GM21367 (cell line): ENCODE results near the gene DNAH17.

ENCODE experiments used
- ATAC-seq: cut with Tn5 transposase; IDR thresholded peaks from one replicate; pipeline ENCODE4 v1.9.1; 2021; ENCODE audit not compliant: unreplicated experiment

Gene DNAH17

DNA sequence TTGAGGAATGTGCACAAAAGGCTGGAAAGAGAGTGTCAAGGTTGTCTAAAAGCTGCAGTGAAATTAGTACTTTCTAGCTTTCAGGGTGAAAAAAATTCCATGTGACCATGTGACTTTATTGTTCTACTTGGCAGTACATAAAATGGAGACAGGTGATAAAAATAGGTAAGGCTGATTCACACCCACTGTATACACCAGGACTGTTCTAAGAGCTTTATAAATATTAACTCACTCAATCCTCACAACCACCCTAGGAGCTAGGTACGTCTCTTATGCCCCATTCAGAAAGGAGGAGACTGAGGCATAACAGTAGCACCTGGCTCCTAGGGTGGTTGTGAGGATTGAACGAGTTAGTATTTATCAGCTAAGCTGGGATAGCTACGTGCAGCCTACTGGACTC lies 28.2 kb upstream of the DNAH17 start:
- ATAC-seq: no peak

DNA sequence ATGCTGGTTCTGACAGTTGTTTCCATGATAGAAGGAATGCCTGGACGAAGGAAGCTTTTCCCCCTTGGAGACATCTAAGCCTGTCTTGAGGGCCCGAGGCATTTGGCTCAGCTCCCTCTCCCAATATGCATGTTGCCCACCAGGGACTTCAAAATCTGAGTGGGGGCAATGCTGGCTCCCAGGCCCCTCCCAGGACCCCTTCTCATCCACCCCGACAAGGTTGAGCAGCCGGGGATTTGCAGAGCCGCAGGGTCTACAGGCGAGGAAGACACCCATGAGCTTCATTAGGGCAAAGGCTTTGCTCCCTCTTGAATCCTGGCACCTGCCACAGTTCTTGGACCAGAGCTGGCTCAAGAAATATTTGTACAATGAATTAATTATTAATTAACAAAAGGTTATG lies 25.1 kb upstream of the DNAH17 start:
- no peak for ATAC-seq

DNA sequence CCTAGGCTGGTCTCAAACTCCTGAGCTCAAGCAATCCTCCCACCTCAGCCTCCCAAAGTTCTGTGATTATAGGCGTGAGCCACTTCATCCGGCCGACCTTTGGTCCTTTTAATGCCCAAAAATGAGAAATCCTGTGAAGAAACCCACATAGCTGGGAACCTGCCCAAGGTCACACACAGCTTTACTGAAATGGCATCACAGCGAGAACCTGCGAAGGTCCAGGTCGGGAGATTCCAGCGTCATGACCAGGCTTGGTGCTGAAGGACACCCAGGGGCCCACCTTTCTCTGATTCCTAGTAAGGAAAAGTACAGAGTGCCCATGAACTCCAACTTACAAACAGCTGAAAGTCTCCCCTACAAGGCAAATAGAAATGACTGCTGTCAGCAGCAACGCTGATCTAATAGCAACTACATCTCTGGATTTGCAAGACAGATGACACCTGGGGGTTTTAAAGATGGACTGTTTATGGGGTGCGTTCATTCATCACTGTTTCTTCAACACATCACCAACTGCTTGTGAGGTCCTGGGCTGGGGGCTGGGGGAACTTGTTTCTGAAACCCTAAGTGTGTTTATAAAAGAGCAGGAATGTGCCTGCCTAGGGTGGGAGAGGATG lies 24.5 kb upstream of the DNAH17 start:
- no peak for ATAC-seq

DNA sequence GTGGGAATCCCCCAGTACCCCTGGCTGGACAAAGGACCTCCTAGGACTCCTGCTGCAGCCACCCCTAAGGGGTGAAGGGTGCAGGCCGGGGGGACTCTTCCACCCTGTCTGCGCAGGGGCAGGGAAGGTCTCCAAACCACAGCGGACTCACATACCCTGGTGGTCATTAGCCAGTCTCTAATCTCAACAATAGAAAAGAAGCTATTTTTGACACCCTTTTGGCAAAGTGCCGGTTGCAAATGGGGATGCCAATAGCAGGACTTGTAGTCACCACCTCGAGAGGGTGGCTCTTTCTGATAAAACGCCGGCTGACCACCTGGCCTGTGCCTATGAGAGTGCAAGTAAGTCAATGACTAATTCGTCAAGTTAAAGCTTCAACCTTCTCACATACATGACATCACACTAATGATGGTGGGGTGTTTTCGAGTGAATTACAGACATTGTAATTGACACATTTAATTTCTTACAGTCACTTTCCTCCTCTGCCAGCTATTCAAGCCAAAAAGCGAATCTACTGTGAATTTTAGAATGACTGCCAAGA lies 23.1 kb upstream of the DNAH17 start:
- ATAC-seq: no peak

DNA sequence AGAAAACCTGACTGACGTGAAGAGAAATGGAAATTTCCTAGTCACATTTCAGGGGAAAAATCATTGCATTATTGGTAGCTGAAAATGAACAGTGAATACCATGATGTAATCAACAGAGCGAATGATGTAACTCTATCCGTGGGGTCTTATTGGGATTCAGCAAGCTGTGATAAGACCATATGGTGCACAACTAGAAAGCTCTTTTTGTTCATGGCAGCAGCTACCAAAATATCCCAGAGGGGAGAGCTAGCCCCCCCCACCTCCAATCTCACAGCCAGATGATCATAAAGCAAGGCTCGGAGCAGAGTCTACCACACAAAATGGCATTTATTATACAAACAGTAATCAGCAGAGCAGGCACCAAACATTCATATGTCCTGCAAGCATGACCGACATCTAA lies 22.2 kb upstream of the DNAH17 start:
- no peak for ATAC-seq

DNA sequence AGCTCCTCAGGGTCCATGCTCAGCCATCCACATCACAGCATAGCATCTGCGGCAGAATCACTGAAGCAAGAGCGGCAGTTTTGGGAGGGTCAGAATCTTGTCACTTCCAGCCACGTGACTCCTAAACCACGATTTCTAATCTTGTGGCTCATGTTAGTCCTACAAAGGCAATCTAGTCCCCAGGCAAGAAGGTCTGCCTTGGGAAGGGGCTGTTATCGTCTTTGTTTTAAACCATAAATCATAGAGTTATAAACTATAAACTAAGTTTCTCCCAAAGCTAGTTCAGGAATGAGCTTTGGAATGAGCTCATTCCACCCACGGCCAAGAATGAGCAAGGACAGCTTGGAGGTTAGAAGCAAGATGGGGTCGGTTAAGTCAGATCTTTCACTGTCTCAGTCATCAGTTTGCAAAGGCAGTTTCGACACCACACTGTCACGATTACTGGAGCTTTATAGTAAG lies 20.8 kb upstream of the DNAH17 start:
- ATAC-seq: no peak

DNA sequence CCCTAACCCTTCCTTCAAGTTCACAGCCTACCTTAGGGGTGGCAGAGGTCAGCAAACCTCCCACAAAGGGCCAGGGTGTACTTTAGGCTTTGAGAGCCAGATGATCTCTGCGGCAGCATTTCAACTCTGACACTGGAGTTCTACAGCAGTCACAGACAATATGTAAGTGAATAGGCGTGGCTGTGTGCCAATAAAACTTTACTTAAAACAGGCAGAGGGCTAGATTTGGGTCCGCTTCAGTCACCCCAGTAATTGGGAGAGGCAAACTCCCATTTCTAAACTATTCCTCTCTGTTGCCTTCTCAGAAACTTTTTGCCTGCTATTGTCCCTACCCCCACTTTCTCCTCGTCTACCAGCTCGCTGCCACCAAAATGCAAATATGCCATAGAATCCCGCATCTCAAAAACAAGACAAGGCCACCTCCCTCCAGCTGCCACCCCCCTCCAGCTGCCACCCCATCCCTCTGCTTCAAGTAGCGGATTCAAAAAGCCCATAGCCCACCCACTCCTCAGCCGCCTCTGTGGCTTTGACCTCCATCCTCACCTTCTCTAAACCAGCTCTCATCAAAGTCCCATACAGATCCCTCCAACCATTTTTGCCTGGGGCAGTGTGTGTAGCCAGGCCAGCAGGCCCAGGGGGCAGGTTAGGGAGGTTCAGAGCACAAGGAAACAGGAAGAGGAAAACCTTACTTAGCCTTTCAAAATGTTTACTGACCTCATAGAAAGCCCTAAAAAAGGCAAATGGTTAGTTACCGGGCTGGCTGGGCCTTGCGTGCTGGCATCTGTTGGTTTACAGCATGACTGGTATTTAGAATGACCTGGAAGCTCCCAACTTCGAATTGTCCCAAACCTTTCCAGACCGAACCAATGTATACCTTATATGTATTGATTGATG lies 19.9 kb upstream of the DNAH17 start:
- no peak for ATAC-seq

DNA sequence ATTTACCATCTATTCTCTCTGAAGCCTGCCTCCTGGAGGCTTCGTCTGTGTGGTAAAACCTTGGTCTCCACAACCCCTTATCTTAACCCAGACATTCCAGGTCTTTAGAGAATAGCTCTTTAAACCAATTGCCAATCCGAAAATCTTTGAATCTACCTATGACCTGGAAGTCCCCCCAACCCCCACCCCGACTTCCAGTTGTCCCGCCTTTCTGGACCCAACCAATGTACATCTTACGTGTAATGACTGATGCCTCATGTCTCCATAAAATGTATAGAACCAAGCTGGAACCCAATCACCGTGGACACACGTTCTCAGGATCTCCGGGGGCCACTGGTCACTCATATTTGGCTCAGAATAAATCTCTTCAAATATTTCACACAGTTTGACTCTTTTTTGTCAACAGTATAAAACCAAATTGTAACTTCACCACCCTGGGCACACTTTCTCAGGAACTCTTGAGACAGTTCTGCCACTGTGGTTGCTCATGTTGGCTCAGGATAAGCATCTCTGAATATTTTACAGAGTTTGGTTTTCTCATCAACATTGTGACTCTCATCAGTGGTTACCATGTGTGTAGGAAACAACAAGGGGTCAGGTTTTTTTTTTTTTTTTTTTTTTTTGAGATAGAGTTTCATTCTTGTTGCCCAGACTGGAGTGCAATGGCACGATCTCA lies 18.1 kb upstream of the DNAH17 start:
- no peak for ATAC-seq

DNA sequence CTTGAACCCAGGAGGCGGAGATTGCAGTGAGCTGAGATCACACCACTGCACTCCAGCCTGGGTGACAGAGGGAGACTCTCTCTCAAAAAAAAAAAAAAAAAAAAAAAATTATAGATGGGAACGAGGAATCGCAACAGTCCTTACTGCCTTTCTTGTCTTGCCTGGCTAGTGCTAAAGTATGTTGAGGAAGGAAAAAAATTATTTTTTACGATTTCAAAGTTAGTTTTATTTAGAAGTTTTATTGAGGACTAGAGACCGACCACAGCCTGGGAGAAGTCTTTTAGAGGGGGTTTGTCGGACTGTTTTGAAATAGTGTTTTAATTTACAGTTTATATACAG lies 15.8 kb upstream of the DNAH17 start:
- ATAC-seq: no peak

DNA sequence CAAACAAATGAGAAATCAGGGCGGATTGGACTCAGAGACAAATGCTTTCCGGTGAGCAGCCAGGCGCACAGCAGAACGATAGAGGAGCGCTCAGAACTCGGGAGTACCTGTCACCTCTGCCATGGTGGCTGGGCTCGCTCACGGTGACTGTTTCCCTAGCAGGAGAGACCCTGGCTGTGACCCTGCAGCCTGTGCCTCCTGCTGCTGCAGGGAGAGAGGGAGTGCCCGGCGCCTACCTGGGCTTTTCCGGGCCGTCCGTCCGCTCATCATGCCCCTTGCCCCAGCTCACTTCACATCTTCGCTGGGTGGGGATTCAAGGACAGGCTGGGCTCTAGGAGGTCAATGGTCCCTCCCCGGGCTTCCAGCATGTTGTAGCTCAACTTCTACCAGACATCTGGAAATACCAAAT lies 14.1 kb upstream of the DNAH17 start:
- ATAC-seq: no peak

DNA sequence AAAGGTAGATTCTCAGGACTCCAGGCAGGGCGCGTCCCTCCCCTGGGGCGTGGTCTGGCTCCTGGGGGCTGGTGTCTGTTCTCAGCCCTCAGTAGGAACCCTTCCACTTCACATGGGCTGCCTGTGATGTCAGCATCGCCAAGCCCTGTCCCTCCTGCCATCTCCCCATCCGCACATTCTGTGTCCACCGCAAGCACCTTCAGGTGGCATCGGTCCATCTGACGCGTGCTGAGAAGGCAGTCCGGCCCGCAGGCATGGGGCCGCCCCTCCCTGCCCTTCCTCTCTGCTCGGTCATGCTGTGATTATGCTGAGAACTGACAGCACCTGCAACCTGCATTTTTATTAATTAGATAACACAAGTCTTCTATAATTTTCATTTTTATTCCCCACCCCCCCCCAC lies 12.7 kb upstream of the DNAH17 start:
- no peak for ATAC-seq

DNA sequence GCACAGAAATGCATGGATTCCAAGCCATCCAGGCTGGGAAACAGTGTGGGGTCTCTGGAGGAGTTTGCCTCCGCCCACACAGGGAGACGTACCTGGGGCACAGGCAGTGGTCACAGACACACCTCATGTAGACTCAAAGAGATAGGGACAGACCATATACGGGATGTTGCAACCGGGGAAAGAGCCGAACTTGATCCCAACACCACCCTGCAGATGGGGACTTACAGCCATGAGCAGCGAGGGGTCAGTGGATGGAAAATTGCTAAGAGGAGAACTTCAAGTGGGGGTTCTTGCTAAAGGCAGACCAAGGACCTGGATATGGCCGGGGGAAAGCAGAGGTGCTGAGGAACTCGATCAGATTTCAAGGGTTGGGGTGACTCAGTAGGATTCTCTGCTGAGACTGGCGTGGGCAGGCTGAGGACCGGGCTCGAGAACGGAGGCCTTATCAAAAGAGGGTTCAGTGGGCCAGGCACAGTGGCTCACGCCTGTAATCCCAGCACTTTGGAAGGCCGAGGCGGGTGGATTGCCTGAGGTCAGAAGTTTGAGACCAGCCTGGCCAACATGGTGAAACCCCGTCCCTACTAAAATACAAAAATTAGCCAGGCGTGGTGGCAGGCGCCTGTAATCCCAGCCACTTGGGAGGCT lies 12.0 kb upstream of the DNAH17 start:
- no peak for ATAC-seq

DNA sequence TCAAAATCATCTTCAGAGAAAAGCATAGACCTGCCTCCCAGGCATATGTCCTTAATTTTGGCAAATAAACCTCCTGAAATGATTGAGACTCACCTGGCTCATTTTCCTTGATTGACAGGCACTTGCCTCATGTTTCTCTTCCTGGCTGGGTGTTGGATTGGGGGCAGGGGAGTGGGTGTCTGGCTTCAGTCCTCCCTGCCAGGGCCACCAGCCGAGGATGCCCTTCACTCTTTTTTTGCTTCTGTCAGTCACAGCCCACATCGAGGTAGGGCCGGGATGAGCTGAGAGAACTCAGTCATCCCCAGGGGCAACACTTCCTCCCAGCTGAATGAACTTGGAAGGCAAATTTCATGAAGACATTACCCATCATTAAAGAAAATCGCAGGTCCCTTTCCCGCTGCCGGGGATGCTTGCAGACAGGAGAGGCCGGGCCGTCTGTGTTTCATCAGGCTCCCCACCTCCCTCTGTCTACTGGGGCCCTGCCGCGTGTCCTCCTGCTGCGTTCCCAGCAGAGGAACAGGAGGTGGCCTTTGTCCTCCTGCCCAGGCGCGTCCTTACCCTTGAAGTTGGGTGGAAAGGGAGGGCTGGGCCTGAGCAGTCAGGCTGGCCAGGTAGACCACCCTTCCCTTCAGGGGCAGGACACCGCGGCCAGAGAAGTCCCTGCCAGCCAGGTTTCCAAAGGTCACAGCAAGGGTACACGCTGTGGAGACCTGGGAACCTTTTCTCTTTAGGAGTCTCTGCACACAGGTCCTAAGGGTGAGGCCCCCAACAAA lies 11.2 kb upstream of the DNAH17 start:
- no peak for ATAC-seq

DNA sequence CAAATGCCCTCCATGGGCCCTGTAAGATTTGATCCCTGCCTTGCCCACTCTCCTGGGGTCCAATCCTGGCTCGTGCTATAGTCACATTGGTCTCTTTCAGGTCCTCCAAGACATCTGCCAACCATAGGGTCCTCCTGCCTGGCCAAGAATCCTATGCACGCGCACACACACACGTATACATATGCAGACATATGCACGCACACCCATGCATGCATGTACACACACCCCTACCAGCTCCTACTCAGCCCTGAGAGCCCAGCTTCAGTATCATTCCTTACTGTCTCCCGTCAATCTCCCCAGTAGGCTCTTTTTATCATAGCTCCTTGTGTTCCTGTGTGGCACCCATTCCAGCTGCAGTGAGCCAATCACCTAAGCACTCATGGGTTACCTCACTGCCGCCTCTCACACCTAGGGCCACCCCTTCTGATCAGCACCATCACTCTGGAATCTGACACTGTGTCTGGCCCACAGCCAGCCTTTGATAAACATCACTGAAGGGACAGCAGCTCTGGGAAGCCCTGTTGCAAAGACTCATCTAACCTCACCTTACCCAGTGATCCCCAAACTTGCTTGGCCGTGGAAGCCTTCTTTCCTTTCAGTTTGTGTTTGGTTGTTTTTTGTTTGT lies 7.9 kb upstream of the DNAH17 start:
- no peak for ATAC-seq

DNA sequence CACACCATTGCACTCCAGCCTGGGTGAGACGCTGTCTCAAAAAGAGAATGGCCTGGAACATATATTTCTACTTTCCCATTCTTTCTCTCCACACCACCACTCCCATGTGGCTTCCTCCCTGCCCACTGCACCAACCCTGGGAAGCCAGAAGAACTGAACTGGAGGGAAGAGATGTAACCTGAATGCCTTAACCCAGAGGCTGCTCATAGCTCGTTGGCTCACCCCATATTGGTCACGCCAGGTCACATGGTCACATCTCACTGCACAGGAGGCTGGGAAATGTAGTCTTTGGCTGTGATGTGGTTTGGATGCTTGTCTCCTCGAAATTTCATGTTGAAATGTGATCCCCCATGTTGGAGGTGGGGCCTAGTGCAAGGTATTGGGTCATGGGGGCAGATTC lies 5.9 kb upstream of the DNAH17 start:
- ATAC-seq: no peak

DNA sequence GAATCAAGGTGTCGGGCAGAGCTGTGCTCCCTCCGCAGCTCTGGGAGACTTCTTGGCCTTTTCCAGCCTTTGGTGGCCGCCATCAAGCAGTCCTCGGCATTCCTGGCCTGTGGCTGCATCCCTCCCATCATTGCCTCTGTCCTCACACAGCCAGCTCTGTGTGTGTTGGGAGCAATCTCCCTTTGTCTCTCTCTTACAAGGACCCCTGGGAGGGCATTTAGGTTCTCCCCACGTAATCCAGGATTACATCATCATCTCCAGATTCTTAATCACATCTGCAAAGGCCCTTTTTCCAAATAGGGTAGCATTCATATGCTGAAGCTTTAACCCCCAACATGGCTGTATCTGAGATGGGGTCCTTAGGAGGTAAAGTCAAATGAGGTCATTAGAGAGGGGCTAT lies 4.1 kb upstream of the DNAH17 start:
- ATAC-seq: no peak

DNA sequence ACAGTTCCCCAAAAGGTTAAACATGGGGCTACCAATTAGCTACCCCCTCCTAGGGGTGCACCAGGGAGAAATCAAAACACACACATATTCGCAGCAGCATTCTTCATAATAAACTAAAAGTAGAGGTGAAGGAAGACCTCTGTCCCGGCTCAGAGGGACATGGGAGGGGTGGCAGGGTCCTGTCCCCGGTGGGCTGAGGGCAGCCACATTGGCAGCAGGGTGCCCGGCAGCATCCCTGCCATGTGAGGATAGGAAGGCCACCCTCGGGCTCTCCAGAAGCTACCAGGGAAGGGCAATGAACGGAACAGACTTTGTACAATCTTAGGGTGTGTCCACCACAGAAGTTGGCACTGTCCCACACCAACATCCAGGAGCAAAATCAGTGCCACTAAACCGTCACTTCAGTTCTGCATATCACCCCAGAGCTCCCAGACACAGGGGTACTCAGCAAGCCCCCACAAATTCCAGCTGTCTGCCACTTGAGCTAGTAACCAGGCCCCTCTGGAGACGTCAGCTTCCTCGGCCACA lies 3.1 kb upstream of the DNAH17 start:
- no peak for ATAC-seq

DNA sequence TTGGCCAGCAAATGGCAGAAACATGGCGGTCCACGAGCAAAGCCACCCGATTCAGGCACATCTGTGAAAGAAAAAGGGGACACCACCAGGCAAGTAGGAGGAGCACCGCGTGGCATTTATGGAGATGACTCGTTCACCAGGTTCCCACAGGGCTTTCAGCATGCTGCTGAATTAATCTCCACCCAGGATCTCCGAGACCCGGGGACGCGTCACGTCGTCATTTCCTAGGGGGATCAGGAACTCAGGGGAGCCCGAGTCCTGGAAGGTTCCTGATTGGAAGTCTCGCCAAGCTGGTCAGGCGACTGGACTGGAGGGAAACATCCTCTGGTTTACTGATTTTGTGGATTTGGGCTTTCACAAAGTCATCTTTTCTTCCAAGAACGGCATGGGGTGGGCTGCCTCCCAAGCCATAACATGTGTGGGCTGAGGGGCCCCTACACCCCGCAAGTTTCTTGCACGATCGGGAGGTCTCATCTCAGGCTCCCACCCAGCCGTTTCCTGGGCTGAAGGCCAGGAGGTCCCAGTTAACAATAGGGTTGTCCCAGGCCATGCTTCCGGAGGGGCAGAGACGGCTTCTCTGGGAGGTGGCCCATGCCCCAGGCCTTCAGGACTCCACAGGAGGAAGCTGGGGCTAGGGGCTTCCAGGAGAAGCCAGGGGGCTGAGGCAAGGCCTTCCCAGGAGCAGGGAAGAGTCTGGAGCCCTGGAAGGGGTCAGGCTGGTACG lies 645 bp downstream of the DNAH17 start:
- no peak for ATAC-seq

DNA sequence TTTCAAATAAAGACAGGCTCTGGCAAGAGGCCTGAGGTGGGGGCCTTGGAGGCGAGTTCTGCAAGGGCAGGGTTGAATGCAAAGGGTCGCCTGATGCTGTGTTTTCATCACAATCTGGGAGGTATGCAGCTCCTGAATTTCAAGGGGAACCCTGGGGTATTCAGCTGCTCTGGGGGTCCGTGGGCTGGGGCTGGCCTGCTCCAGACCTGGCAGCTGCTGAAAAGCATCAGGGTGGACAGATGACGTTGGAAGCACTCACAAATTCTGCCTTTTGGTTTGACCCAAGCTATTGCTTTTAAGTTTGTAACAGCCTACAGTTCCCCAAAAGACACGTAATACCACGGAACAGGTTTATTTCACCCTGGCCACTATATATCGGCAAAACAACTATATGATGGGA lies 1.3 kb downstream of the DNAH17 start:
- ATAC-seq: no peak
